Measurements from ENCODE around the gene MS4A3. TPM values are rescaled to one million over a fixed set of nuclear protein-coding genes. Genes with fewer than 3 reads are reported as not detected.
"Not testable (repeated sequence)": the region's sequence is repeated elsewhere in the genome, so short reads cannot be mapped to it uniquely, and the experiment has no call there.

MS4A3 gene
- total RNA-seq (not detected in 2 replicates), polyA plus RNA-seq (not detected in 2 replicates)

- TF ChIP-seq CTCF (IDR thresholded peaks at IDR 0.05; ENCODE audit: poor library complexity) (no peak), EZH2 (IDR thresholded peaks at IDR 0.05; ENCODE audit: borderline replicate concordance) (no peak)
- H3K27ac ChIP-seq: no peak within 1 kb of the TSS
Measured at GRCh38 chr11:60056349-60056969, at the start of gene MS4A3. Gene MS4A3, plus strand, starts transcription at chr11:60056665. Its CDS starts 4,496 bp downstream, at chr11:60061161.

GRCh38 chr11:60016881-60017280 is 39.6 kb upstream of the MS4A3 start, which contains the start of gene OOSP4B:
Gene OOSP4B, plus strand, starts transcription at chr11:60017181.
- 81% methylated on average over 1 of the region's 1 CpG for WGBS (ENCODE audit: low lambda C conversion rate, missing lambda C conversion rate)
- no peaks in the 10 kb centered on the region for H3K4me1 ChIP-seq (ENCODE audit: insufficient read depth)
- no peak for DNase-seq (ENCODE audit: low spot score)
- TF ChIP-seq EZH2 (IDR thresholded peaks at IDR 0.05; ENCODE audit: borderline replicate concordance) (no peak), EZH2phosphoT487 (IDR thresholded peaks at IDR 0.05; ENCODE audit: low read depth, severe bottlenecking, unreplicated experiment) (no peak), CTCF (IDR thresholded peaks at IDR 0.05; ENCODE audit: poor library complexity) (no peak)
- no peaks in the 10 kb centered on the region for H3K79me2 ChIP-seq
- H4K20me1 ChIP-seq (ENCODE audit: insufficient read depth, poor library complexity, severe bottlenecking): no peaks in the 10 kb centered on the region
- H3K4me2 ChIP-seq: no peak within 1 kb of the TSS
- no peaks in the 10 kb centered on the region for H3K9me2 ChIP-seq (replicated peaks; ENCODE audit: insufficient read depth)
- H3K4me3 ChIP-seq: no peak within 1 kb of the TSS
- H3K27ac ChIP-seq: no peak within 1 kb of the TSS
- H2AFZ ChIP-seq: no peak within 1 kb of the TSS
- no peaks in the 10 kb centered on the region for H3K9me3 ChIP-seq (ENCODE audit: low read depth)
- H3K27me3 ChIP-seq: no peaks in the 10 kb centered on the region
- no peaks in the 10 kb centered on the region for H3K36me3 ChIP-seq (replicated peaks; ENCODE audit: insufficient read depth, low read depth)

More at GRCh38 chr11:60056349-60056969, at the start of gene MS4A3:
- no peaks in the 10 kb centered on the region for H3K4me1 ChIP-seq (ENCODE audit: insufficient read depth)
- no peaks in the 10 kb centered on the region for H3K79me2 ChIP-seq
- 51% methylated on average over 8 of the region's 8 CpGs for WGBS (ENCODE audit: low lambda C conversion rate, missing lambda C conversion rate)
- H4K20me1 ChIP-seq (ENCODE audit: insufficient read depth, poor library complexity, severe bottlenecking): no peaks in the 10 kb centered on the region
- H3K9me2 ChIP-seq (replicated peaks; ENCODE audit: insufficient read depth): no peaks in the 10 kb centered on the region
- no peaks in the 10 kb centered on the region for H3K36me3 ChIP-seq (replicated peaks; ENCODE audit: insufficient read depth, low read depth)
- no peak within 1 kb of the TSS for H2AFZ ChIP-seq
- H3K4me3 ChIP-seq: no peak within 1 kb of the TSS
- H3K27me3 ChIP-seq: no peaks in the 10 kb centered on the region
- H3K4me2 ChIP-seq: no peak within 1 kb of the TSS
- DNase-seq (ENCODE audit: low spot score): no peak
- no peaks in the 10 kb centered on the region for H3K9me3 ChIP-seq (ENCODE audit: low read depth)

GRCh38 chr11:60018058-60018457 is 38.4 kb upstream of the MS4A3 start:
- H2AFZ ChIP-seq: no peak overlapping the region
- TF ChIP-seq EZH2phosphoT487 (IDR thresholded peaks at IDR 0.05; ENCODE audit: low read depth, severe bottlenecking, unreplicated experiment) (no peak), CTCF (IDR thresholded peaks at IDR 0.05; ENCODE audit: poor library complexity) (no peak), EZH2 (IDR thresholded peaks at IDR 0.05; ENCODE audit: borderline replicate concordance) (no peak)
- DNase-seq (ENCODE audit: low spot score): no peak
- no peak overlapping the region for H3K4me2 ChIP-seq
- no peaks in the 10 kb centered on the region for H3K4me1 ChIP-seq (ENCODE audit: insufficient read depth)
- no peaks in the 10 kb centered on the region for H3K9me2 ChIP-seq (replicated peaks; ENCODE audit: insufficient read depth)
- no peaks in the 10 kb centered on the region for H4K20me1 ChIP-seq (ENCODE audit: insufficient read depth, poor library complexity, severe bottlenecking)
- H3K27me3 ChIP-seq: no peaks in the 10 kb centered on the region
- H3K9me3 ChIP-seq (ENCODE audit: low read depth): no peaks in the 10 kb centered on the region
- H3K79me2 ChIP-seq: no peaks in the 10 kb centered on the region
- H3K27ac ChIP-seq: no peak overlapping the region
- H3K36me3 ChIP-seq (replicated peaks; ENCODE audit: insufficient read depth, low read depth): no peaks in the 10 kb centered on the region
- WGBS (ENCODE audit: low lambda C conversion rate, missing lambda C conversion rate): 60% methylated on average over 8 of the region's 8 CpGs
- H3K4me3 ChIP-seq: no peak overlapping the region

- H3K9me2 ChIP-seq (replicated peaks; ENCODE audit: insufficient read depth); H3K9me3 ChIP-seq (ENCODE audit: low read depth); H3K79me2 ChIP-seq; H3K27ac ChIP-seq; H3K4me1 ChIP-seq (ENCODE audit: insufficient read depth); H3K4me3 ChIP-seq; H3K36me3 ChIP-seq (replicated peaks; ENCODE audit: insufficient read depth, low read depth); H2AFZ ChIP-seq; H3K27me3 ChIP-seq; H4K20me1 ChIP-seq (ENCODE audit: insufficient read depth, poor library complexity, severe bottlenecking); DNase-seq (ENCODE audit: low spot score); H3K4me2 ChIP-seq: not testable (repeated sequence)
- WGBS (ENCODE audit: low lambda C conversion rate, missing lambda C conversion rate): 87% methylated on average over 17 of the region's 27 CpGs
Measured at GRCh38 chr11:60020376-60020775, 36.1 kb upstream of the MS4A3 start.

All from hepatocyte (in vitro differentiated cells).